ELF-1 (cell line): Measurements from ENCODE around the gene TTC14.
"Not testable (repeated sequence)": the region's sequence is repeated elsewhere in the genome, so short reads cannot be mapped to it uniquely, and the experiment has no call there.

Experiments used
- DNase-seq: peaks from one replicate; pipeline ENCODE4 v3.0.0-alpha.2; 2016; ENCODE audit warnings: low read depth, low spot score

TTC14 gene

GRCh38 chr3:180601688-180602666, at the start of gene TTC14:
Gene TTC14 (plus strand): TSS chr3:180602163. CDS start chr3:180602262, 99 bp downstream.
- DNase-seq = peak; percentile 96

DNA sequence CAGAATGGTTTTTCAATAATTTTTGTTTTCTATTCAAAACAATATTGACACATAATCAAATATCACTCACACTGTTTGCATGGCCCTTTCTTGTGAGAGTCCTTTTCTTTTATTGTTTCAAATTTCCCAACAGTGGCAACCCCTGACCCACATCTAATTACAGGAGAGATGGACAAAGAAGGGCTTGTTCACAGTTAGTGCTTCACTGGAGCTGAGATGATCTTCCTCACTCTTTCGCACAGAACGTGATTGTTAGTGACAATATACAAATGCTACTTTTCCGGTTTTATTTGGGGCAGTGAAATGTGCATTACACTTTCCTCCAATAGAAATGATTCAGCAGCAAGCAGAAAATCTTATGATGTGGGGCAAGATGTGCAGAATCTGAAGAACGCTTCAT, 38.6 kb upstream of the TTC14 start:
- DNase-seq = no peak

DNA sequence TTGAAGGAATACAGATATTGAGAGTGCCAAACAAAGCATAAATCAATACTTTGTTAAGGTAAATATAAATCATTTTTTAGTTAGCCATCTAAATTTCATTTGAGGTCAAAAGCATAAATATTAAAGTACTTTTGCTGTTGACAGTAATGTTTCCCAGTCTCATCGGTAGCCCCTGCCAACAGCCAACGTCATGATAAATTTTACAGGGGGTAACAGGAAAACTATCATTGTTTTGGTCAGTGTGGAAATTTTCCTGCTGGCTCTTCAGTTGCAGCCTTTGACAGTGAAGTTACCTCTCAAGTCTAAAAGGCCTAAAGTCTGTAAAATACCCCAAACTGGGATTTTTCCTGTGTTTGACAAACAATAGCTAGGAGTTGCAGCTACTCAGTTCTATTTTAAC, 37.3 kb upstream of the TTC14 start:
- DNase-seq = no peak

DNA sequence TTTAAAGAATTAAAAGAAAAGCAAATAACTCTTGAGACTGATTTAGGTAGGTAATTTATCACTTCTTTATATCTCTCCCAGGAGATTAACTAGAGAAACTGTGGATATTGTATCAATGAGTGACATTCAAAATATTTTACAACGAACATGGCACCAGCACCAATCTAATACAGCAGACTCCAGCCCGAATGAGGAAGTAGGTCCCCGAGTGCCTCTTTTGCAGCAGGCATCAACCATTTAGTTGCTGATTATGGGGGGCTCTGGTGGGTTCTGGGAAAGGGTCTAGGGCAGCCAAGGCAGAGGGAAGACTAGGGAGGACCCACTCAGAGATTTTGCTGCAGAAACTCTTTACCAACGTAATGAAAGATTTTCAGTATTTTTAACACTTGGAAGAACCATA, 31.7 kb upstream of the TTC14 start:
- no peak for DNase-seq

DNA sequence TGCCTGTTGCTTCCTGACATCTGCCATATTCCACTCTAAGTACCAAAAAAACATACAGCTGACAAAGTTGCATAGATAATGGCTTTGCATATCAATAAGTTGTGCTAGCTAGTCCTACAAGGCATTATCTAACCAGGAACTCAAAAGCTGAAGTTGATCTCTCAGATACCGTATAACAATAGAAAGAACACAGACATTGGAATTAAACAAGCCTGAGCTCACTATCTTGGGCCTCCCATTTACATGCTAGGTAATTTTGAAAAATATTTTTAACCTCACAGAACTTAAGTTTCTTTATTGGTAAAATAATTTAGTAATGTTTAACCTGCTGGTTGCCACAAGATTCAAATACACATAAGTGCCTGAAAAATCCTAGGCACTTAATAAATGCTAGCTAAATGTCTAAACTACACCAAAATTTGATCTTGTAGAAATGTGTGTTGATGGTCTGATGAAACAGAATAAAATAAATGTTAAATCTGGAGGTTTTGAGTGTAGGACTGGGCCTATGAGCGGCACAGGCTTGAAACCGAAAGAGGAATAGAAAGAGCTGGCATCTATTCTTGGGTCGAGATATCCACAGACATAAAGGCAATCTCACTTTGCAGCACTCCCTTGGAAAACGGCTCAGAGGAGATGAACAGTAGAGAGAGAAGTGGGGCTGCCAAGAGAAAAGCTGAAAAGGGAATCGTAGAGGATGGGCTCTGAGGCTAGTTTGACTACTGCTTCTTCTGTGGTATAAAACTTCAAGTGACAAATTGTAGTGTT, 29.9 kb upstream of the TTC14 start:
- DNase-seq = no peak

DNA sequence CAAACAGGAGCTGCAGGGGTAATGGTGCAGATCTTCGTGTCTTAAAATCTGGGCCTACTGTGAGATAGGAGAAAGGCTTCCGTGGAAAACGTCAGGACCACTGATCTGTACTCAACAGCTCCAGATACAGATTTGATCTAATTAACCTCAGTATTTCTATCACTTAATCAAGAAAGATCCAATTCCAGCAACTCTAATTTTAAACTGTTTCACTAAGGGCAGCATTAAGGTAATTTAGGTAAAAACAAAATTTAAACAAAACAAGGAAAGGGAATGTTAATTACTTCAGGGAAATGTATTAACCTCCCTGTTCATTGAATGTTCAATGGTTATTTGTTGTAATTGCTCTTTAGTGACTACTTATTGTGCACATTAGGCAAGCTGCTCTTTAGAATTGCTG, 26.4 kb upstream of the TTC14 start:
- DNase-seq = no peak

DNA sequence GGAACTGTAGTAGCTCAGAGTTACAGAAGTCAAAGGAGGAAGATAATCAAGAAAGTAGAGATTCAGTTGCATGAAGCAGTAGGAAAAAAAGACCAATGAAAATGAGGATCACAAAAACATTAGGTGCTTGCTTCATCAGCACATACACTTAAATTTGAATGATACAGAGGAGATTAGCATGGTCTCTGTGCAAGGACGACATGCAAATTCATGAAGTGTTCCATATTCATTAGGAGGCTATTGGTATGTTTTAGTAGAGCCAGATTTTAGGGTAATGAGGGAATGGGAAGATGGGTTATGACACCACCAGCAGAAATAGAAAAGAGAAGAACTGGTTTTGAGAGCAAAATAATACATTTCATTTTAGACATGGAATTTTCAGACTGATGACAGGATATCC, 21.0 kb upstream of the TTC14 start:
- DNase-seq = no peak

- DNase-seq = no peak
These were observed 11.6 kb upstream of the TTC14 start for GRCh38 chr3:180590396-180590795.

DNA sequence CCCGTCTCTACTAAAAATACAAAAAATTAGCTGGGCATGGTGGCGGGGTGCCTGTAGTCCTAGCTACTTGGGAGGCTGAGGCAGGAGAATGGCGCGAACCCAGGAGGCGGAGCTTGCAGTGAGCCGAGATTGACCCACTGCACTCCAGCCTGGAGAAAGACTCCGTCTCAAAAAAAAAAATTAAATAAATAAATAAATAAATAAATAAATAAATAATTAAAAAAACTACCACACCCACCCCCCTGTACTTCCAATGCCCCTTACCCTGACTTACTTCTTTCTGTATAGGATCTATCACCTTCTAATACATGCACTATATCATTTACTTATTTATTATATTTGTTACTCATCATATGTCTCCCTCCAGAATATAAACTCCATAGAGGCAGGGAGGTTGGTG, 8.3 kb upstream of the TTC14 start:
- not testable (repeated sequence) for DNase-seq

- no peak for DNase-seq
These were observed 7.1 kb upstream of the TTC14 start for GRCh38 chr3:180594631-180595558.

GRCh38 chr3:180595559-180595935, 6.4 kb upstream of the TTC14 start:
- DNase-seq = no peak

DNA sequence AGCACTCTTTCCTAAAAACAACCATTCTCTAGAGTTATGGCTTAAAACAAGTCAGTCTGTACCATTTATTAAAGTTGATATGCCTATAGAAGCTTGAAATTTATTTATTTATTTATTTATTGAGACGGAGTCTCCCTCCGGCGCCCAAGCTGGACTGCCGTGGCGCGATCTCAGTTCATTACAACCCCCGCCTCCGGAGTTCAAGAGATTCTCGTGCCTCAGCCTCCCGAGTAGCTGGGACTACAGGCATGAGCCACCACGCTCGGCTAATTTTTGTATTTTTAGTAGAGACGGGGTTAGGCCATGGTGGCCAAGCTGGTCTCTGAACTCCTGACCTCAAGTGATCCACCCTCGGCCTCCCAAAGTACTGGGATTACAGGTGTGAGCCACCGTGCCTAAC, 1.5 kb upstream of the TTC14 start:
- DNase-seq = no peak

DNA sequence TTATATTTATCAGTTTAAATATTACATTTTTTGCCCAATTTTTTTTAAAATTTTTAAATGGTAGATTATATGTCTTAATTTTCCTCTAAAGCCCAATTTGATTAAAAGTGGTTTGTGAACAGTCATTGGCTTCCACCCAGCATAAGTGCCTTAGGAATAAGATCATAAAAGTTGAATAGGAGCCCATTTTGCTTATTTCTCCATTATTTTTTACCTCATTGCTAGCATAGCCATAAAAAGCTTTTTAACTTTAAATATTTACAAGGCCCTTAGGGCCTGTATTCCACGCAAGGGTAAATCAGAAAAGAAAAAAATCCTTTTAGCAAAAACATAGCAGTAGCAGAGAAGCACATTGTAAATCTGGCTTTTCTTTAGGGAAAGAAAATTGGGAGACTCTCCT, 9.0 kb downstream of the TTC14 start:
- DNase-seq = no peak

DNA sequence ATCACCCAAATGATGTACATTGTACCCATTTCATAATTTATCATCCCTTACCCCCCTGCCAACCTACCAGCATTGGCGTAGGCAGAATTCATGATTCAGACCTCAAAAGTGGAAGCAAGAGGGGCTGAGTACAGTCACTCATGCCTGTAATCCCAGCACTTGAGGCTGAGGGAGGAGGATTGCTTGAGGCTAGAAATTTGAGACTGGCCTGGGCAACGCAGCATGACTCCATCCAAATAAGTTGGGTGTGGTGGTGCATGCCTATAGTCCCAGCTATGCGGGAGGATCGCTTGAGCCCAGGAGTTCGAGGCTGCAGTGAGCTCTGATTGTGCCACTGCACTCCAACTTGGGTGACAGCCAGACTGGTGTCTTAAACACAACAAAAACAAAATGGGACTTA, 10.4 kb downstream of the TTC14 start:
- peak; percentile 53 for DNase-seq

DNA sequence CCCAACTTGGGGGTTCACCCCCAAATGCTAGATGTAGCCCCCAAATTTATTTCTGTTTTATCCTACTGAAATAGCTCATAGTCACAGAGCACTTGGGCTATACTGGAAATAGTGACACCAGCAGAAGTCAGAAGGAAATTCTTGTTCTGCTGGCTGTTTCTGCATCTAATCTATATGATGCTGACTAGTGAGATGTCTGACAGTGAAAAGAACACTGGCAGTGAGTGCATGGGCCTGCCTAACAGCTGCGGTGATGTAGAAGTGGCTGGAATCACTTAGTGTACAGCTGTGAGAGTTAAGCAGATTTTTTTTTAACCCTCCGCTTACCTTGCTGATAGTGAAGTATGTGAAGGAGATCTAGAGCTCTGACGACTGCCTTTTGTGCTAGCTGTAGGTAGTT, 14.0 kb downstream of the TTC14 start:
- DNase-seq = no peak

GRCh38 chr3:180617049-180617448, 15.1 kb downstream of the TTC14 start:
- no peak for DNase-seq

DNA sequence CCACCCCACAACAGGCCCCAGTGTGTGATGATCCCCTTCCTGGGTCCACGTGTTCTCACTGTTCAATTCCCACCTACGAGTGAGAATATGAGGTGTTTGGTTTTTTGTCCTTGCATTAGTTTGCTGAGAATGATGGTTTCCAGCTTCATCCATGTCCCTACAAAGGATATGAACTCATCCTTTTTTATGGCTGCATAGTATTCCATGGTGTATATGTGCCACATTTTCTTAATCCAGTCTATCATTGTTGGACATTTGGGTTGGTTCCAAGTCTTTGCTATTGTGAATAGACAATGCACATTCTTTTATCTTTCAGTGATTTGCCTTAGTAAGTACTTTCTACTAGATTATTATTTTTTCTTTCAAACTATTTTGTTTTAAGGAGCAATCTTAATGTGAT, 16.6 kb downstream of the TTC14 start:
- not testable (repeated sequence) for DNase-seq

DNA sequence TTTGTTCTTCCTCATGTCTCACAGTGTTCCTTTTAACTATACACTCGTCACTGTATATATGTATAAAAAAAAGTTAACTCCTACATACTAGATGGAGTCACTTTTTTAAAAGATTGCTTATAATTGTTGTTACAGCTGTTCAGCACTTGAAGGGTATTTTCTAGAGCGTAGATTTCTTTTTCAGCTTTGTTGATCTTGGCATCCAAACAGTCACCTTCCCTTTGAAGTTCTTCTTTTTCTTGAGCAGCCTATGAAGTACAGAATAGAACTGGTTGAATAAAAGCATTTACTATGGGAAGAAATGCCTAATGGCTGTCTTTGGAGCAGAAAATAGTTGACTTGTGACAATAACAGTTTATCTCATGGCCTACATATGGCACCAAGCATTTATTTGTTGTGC, 17.8 kb downstream of the TTC14 start:
- no peak for DNase-seq

GRCh38 chr3:180624714-180625113, 22.8 kb downstream of the TTC14 start:
- no peak for DNase-seq

- no peak for DNase-seq
These were observed 24.9 kb downstream of the TTC14 start for GRCh38 chr3:180626844-180627243.

DNA sequence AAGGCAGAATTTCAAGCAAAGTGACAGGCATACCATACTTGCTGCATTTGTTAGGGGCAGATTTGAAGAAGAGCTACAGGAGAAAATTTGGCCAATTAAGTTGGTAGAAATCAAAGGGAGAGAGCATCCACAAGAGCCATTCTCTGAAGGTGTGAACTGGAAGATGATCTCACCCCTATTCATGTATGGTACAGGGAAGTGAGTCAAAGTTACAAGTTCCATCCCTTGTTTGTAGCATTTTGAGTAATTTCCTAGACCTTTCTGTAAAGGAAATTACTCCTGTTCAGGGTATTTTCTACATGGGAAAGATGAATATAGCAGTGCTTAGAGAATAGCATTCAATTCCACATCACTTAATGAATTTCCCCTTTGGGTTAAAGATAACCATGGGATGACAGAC, 28.4 kb downstream of the TTC14 start:
- DNase-seq = no peak

DNA sequence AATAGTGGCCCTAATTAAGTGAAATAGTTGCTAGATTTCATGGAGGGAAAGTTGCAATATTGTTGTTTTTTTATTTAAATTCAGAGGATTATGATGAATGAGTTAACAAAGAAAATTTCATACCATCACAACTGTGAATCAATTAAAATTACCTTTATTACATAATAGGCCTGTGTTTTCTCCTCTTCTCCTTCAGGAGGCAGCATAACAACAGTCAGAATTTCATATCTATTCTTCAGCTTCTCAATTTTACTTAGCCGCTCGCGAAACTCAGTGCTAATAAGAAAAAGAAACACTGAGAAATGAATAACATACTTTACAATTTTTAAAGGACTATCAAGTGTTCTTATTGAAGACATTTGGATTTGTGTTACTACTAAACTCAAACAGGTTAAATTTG, 29.4 kb downstream of the TTC14 start:
- DNase-seq = no peak
